Thymus (tissue), 11 donors: Measurements from ENCODE around the gene DNAH14. TPM values are rescaled to one million over a fixed set of nuclear protein-coding genes. Genes with fewer than 3 reads are reported as not detected.
"Not testable (repeated sequence)": the region's sequence is repeated elsewhere in the genome, so short reads cannot be mapped to it uniquely, and the experiment has no call there.

Source experiments
- DNase-seq, 9 donors: peaks; one replicate each; pipeline ENCODE4 v3.0.0-alpha.2; 2013; ENCODE audit warnings: low spot score in 9 of 9, low read depth in 6 of 9, missing footprints in 1 of 9
- H3K27ac ChIP-seq, 2 donors: one replicate each; pipeline ENCODE4 v1.5.1; 2013; ENCODE audit warnings: control low read depth in 1 of 2, low read depth in 1 of 2, low read length in 1 of 2, mild to moderate bottlenecking in 1 of 2, moderate library complexity in 1 of 2
- H3K27me3 ChIP-seq, 2 donors: one replicate each; pipeline ENCODE4 v1.5.1; 2013; ENCODE audit warnings: low read length in 1 of 2; ENCODE audit not compliant: control insufficient read depth in 2 of 2, insufficient read depth in 1 of 2
- H3K36me3 ChIP-seq, 2 donors: one replicate each; pipeline ENCODE4 v1.5.1; 2013; ENCODE audit warnings: low read length in 1 of 2, mild to moderate bottlenecking in 1 of 2, moderate library complexity in 1 of 2; ENCODE audit not compliant: control insufficient read depth in 2 of 2, insufficient read depth in 2 of 2
- H3K4me1 ChIP-seq, 2 donors: one replicate each; pipeline ENCODE4 v1.5.1; 2013; ENCODE audit warnings: low read length in 2 of 2; ENCODE audit not compliant: control insufficient read depth in 2 of 2, insufficient read depth in 2 of 2
- H3K4me3 ChIP-seq, 2 donors: one replicate each; pipeline ENCODE4 v1.5.1; 2013; ENCODE audit warnings: low read length in 2 of 2, control low read depth in 1 of 2, mild to moderate bottlenecking in 1 of 2
- H3K9me3 ChIP-seq, 2 donors: one replicate each; pipeline ENCODE4 v1.5.1; 2013; ENCODE audit warnings: low read length in 1 of 2, mild to moderate bottlenecking in 1 of 2; ENCODE audit not compliant: control insufficient read depth in 2 of 2, insufficient read depth in 1 of 2
- WGBS: extraction: QIAGEN DNeasy Blood & Tissue Kit; methylation state at CpG from one replicate; pipeline ENCODE4 v1.1.7; 2013; 5-methylcytosine and 5-hydroxymethylcytosine counted together
- polyA plus RNA-seq: library from polyadenylated mRNA; stranded (reverse); fragments of 200-250 nt; gene quantifications from one replicate; pipeline ENCODE4 v1.2.3, GENCODE V29; 2013
- total RNA-seq: library from RNA; stranded (reverse); fragments of 120-200 nt; gene quantifications from one replicate; pipeline ENCODE4 v1.2.4, GENCODE V29; 2013
- donor health status: healthy.

The DNAH14 gene
- total and polyA plus RNA-seq, 2 donors: 5.0 to 31.9 TPM

GRCh38 chr1:225259542-225259941 lies 330.1 kb downstream of the DNAH14 start:
- no peaks in the 10 kb centered on the region for H3K9me3 ChIP-seq
- no peaks in the 10 kb centered on the region for H3K27me3 ChIP-seq
- no peaks in the 10 kb centered on the region for H3K36me3 ChIP-seq
- 95% methylated on average over 1 of the region's 1 CpG for WGBS
- H3K27ac ChIP-seq: no peak overlapping the region
- H3K4me3 ChIP-seq: no peak overlapping the region
- no peak for DNase-seq
- no peaks in the 10 kb centered on the region for H3K4me1 ChIP-seq

GRCh38 chr1:225260319-225260718 lies 330.8 kb downstream of the DNAH14 start:
- 95% methylated on average over 1 of the region's 1 CpG for WGBS
- DNase-seq: no peak

GRCh38 chr1:225277445-225277844 lies 348.0 kb downstream of the DNAH14 start:
- no peak for DNase-seq
- Histone ChIP-seq H3K27ac (no peak overlapping the region), H3K27me3 (no peaks in the 10 kb centered on the region), H3K9me3 (no peaks in the 10 kb centered on the region), H3K4me1 (no peaks in the 10 kb centered on the region), H3K36me3 (no peaks in the 10 kb centered on the region), H3K4me3 (no peak overlapping the region)
- 99% methylated on average over 3 of the region's 3 CpGs for WGBS

More at GRCh38 chr1:225260319-225260718, 330.8 kb downstream of the DNAH14 start:
- H3K4me1 ChIP-seq: no peaks in the 10 kb centered on the region
- no peak overlapping the region for H3K4me3 ChIP-seq
- no peaks in the 10 kb centered on the region for H3K9me3 ChIP-seq
- H3K27ac ChIP-seq: no peak overlapping the region
- H3K27me3 ChIP-seq: no peaks in the 10 kb centered on the region
- no peaks in the 10 kb centered on the region for H3K36me3 ChIP-seq

GRCh38 chr1:225280563-225280962 lies 351.1 kb downstream of the DNAH14 start:
- H3K4me3 ChIP-seq: no peak overlapping the region
- H3K9me3 ChIP-seq: no peaks in the 10 kb centered on the region
- H3K27ac ChIP-seq: no peak overlapping the region
- no peaks in the 10 kb centered on the region for H3K36me3 ChIP-seq
- H3K4me1 ChIP-seq: no peaks in the 10 kb centered on the region
- no peak for DNase-seq
- H3K27me3 ChIP-seq: no peaks in the 10 kb centered on the region

GRCh38 chr1:225290244-225290643 lies 360.8 kb downstream of the DNAH14 start:
- WGBS: 98% methylated on average over 1 of the region's 1 CpG
- no peak for DNase-seq
- Histone ChIP-seq H3K36me3 (no peaks in the 10 kb centered on the region), H3K9me3 (no peaks in the 10 kb centered on the region), H3K4me3 (no peak overlapping the region), H3K27ac (no peak overlapping the region), H3K4me1 (no peaks in the 10 kb centered on the region), H3K27me3 (no peaks in the 10 kb centered on the region)

GRCh38 chr1:225299624-225300023 lies 370.1 kb downstream of the DNAH14 start:
- Histone ChIP-seq H3K36me3 (no peaks in the 10 kb centered on the region), H3K9me3 (peaks cover 0 to 5% of the 10 kb centered on the region in 2 donors), H3K4me3 (no peak overlapping the region), H3K27ac (no peak overlapping the region), H3K4me1 (no peaks in the 10 kb centered on the region), H3K27me3 (no peaks in the 10 kb centered on the region)
- no peak for DNase-seq
- 87% methylated on average over 2 of the region's 2 CpGs for WGBS

- Histone ChIP-seq H3K27me3 (no peaks in the 10 kb centered on the region), H3K4me1 (no peaks in the 10 kb centered on the region), H3K27ac (no peak overlapping the region), H3K4me3 (no peak overlapping the region), H3K36me3 (no peaks in the 10 kb centered on the region), H3K9me3 (peaks cover 0 to 5% of the 10 kb centered on the region in 2 donors)
- WGBS: 98% methylated on average over 1 of the region's 1 CpG
- DNase-seq: no peak
These were observed 370.9 kb downstream of the DNAH14 start for GRCh38 chr1:225300381-225300780.

- Histone ChIP-seq H3K27ac (no peak overlapping the region), H3K9me3 (no peaks in the 10 kb centered on the region), H3K4me3 (no peak overlapping the region), H3K27me3 (no peaks in the 10 kb centered on the region), H3K36me3 (no peaks in the 10 kb centered on the region), H3K4me1 (no peaks in the 10 kb centered on the region)
- no peak for DNase-seq
- 88% methylated on average over 5 of the region's 5 CpGs for WGBS
These were observed 375.5 kb downstream of the DNAH14 start for GRCh38 chr1:225304996-225305395.

- not testable (repeated sequence) for DNase-seq, H3K27ac ChIP-seq, H3K4me1 ChIP-seq, H3K9me3 ChIP-seq, H3K4me3 ChIP-seq, H3K27me3 ChIP-seq, H3K36me3 ChIP-seq
- WGBS: 100% methylated on average over 3 of the region's 3 CpGs
These were observed 381.1 kb downstream of the DNAH14 start for GRCh38 chr1:225310544-225310943.
